GM21529 (cell line): ENCODE measurements around the gene EPHA6.
A peak's percentile ranks its signal among the peaks of the same experiment; 100 is the strongest.

Experiments
- ATAC-seq: cut with Tn5 transposase; IDR thresholded peaks from one replicate; pipeline ENCODE4 v1.9.1; 2021; ENCODE audit not compliant: unreplicated experiment

Gene EPHA6

DNA sequence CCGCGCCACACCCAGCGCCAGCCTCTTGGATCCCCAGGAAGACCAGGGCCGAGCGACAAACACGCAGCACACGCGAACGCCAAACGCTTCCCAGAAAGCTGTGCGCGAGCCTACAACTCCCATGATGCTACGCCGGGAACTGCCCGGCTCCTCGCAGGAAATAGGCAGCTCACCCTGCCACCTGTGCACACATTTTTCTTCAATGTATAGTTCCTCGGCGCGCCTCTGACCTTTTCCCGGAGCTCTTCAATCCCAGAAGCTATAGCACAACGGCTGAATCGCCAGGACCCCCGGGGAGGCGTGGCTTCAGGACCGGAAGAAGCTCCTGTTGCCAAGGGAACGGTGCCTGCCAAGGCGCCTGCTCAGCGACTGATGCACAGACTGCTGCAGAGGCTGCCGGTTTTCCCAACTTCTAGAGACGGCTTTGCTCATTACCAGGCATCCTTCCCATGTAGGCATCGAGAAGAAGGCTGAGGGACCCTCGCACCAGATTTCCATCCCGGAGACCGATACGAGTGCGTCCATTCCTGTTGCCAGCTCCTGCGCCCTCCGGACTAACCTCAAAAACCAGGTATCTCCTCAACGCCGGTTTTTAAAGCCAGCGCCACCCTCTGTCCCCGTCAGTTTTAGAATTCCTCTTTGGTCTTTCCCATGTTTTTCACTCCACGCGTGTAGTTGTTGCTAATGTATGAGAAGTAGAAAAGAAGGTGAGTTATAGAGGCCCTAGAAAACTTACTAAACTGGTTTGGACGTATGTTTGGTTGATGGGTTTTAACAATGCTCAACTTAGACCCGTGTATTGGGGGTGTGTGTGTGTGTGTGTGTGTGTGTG is 950.2 kb downstream of the EPHA6 start, which contains the start of gene ARL6:
Gene ARL6, plus strand, starts transcription at position 352 of the 832 bp plus-strand sequence. CDS start 3,350 bp downstream, outside the sequence.
- peak; percentile 95 for ATAC-seq

DNA sequence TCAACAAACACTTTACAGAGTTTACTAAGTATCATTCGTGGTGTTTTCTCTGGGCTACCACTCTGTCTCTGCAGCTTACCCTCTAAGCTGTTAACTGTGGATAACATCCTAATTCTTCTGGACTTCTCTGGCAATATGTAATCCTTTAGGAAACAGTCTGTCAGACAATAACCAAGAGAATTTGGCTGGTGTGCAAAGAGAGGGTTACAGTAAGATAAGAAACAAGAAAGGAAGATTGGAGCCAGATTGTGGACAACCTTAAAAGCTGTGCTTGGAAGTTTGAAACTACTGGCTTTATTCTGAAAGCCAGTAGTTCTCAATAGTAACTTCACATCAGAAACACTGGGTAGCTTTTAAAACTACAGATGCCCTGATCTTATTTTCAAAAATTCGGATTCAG is 950.9 kb downstream of the EPHA6 start:
- ATAC-seq, result no peak

DNA sequence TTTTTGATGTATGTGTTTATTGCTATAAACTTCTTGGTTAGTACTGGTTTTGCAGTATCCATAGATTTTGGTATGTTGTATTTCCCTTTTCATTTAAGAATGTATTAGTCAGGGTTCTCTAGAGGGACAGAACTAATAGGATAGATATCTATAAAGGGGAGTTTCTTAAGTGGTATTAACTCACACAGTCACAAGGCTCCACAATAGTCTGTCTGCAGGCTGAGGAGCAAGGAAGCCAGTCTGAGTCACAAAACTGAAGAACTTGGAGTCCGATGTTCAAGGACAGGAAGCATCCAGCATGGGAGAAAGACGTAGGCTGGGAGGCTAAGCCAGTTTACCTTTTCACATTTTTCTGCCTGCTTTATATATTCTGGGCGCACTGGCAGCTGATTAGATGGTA is 958.5 kb downstream of the EPHA6 start:
- no peak for ATAC-seq

DNA sequence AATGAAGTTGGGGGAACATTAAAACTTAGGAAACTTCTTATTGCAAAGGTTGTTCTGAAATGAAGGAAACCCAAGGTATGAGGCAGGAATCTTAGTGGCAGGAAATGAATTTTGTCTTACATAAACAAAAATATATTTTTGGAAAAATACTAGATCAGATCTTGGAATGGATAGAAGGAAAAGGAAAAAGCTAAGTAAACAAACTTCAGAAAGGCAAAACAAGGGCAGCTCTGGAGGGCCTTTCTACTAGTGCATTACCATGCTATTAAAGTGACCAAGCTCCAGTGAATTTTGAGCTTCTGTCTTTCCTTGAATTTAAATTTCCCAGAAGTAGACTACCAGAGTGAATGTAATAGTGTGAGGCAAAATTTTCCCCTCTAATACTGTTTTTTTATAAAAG is 963.8 kb downstream of the EPHA6 start:
- no peak for ATAC-seq

DNA sequence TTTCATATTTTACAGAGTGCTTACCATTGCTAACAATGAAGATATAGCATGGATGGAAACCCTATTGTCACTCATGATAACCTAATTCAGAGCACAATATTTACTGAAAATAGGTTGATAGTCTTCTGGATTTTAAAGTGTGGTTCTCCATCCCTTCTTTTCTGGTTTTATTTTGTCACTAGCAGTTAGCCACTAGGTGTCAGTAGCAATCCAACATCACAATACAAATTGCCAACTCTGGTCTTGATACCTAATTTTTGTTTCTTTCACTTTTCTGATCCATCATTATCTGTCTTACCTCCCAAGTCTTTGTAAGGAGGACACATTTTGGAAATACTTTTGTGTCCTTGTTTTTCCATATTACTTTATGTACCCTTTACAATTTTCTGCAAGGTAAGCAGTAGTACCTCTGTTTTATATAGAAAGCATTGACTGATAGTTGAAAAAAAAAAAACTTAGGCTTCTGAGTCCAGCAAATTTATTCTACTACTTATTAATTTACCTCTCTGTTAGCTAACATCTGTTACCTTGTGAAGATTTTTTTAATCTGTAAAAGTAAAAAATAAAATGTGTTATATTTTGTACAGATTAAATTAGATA is 979.1 kb downstream of the EPHA6 start:
- peak; percentile 70 for ATAC-seq

DNA sequence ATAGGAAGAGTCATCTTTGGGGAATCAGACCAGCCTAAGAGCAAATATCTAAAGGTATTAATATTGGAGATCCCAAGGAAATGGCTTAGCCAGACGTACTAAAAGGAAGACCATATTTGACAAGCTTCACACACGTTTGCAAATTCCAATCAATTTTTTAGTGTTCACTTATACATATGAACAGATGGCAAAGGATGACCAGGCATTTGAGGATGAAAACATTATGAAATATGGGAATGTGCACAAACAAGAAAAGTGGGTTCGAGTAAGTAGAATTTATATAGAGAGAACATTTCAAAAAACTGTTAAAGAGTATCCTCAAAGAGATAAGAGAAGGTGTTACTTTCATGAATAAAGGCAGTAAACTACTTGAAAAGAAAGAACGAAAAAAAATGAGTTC is 981.6 kb downstream of the EPHA6 start:
- ATAC-seq, result no peak
